Measurements from ENCODE around the gene HYDIN. TPM values are rescaled to one million over a fixed set of nuclear protein-coding genes. Genes with fewer than 3 reads are reported as not detected.
"Not testable (repeated sequence)": the region's sequence is repeated elsewhere in the genome, so short reads cannot be mapped to it uniquely, and the experiment has no call there.

Gene HYDIN
- total RNA-seq, 1 experiment from 2014 or later = 0.35 TPM

GRCh38 chr16:71188956-71189712 lies 41.4 kb downstream of the HYDIN start:
- BruUV-seq (replicated peaks) = no TSS peak
- ChIA-PET CTCF (no interaction called here), POLR2A (no interaction called here)
- no peak for DNase-seq (ENCODE audit: unreplicated experiment)
- H3K4me3 Mint-ChIP-seq (ENCODE audit: unreplicated experiment) = no peak overlapping the region
- TF ChIP-seq CTCF (IDR thresholded peaks at IDR 0.05; ENCODE audit: unreplicated experiment) = no peak
- no peaks in the 10 kb centered on the region for H3K36me3 Mint-ChIP-seq (ENCODE audit: insufficient read depth, unreplicated experiment)
- peaks cover 30% of the 10 kb centered on the region for H3K27me3 Mint-ChIP-seq (ENCODE audit: insufficient read depth, unreplicated experiment)
- H3K9me3 Mint-ChIP-seq (ENCODE audit: unreplicated experiment) = no peaks in the 10 kb centered on the region
- no peaks in the 10 kb centered on the region for H3K4me1 Mint-ChIP-seq (ENCODE audit: insufficient read depth, unreplicated experiment)
- intact Hi-C loops (cut with micrococcal nuclease) = no loop called here
- H3K27ac Mint-ChIP-seq (ENCODE audit: low read depth, unreplicated experiment) = no peak overlapping the region

GRCh38 chr16:71185347-71185746 lies 45.2 kb downstream of the HYDIN start:
- no peak overlapping the region for H3K27ac Mint-ChIP-seq (ENCODE audit: low read depth, unreplicated experiment)
- no TSS peak for BruUV-seq (replicated peaks)
- no peaks in the 10 kb centered on the region for H3K36me3 Mint-ChIP-seq (ENCODE audit: insufficient read depth, unreplicated experiment)
- no peak for DNase-seq (ENCODE audit: unreplicated experiment)
- peaks cover 19% of the 10 kb centered on the region for H3K9me3 Mint-ChIP-seq (ENCODE audit: unreplicated experiment)
- peaks cover 55% of the 10 kb centered on the region for H3K27me3 Mint-ChIP-seq (ENCODE audit: insufficient read depth, unreplicated experiment)
- intact Hi-C loops (cut with micrococcal nuclease) = no loop called here
- TF ChIP-seq CTCF (IDR thresholded peaks at IDR 0.05; ENCODE audit: unreplicated experiment) = no peak
- no peaks in the 10 kb centered on the region for H3K4me1 Mint-ChIP-seq (ENCODE audit: insufficient read depth, unreplicated experiment)
- H3K4me3 Mint-ChIP-seq (ENCODE audit: unreplicated experiment) = no peak overlapping the region
- ChIA-PET CTCF (interaction anchor here (1.4 kb wide), 1 partner anchor 173 kb away, joined by 3 read pairs; no protein-coding TSS in a partner anchor), POLR2A (no interaction called here)

GRCh38 chr16:71179569-71179968 lies 51.0 kb downstream of the HYDIN start:
- no peak for DNase-seq (ENCODE audit: unreplicated experiment)
- H3K27ac Mint-ChIP-seq (ENCODE audit: low read depth, unreplicated experiment) = no peak overlapping the region
- peaks cover 57% of the 10 kb centered on the region for H3K27me3 Mint-ChIP-seq (ENCODE audit: insufficient read depth, unreplicated experiment)
- CTCF ChIA-PET = no interaction called here
- H3K9me3 Mint-ChIP-seq (ENCODE audit: unreplicated experiment) = peaks cover 19% of the 10 kb centered on the region
- no peak for TF ChIP-seq CTCF (IDR thresholded peaks at IDR 0.05; ENCODE audit: unreplicated experiment)
- BruUV-seq (replicated peaks) = no TSS peak
- no peaks in the 10 kb centered on the region for H3K4me1 Mint-ChIP-seq (ENCODE audit: insufficient read depth, unreplicated experiment)
- no peak overlapping the region for H3K4me3 Mint-ChIP-seq (ENCODE audit: unreplicated experiment)
- POLR2A ChIA-PET = interaction anchor here (0.6 kb wide), 1 partner anchor 26 kb away, joined by 4 read pairs; no protein-coding TSS in a partner anchor
- intact Hi-C loops (cut with micrococcal nuclease) = no loop called here
- no peaks in the 10 kb centered on the region for H3K36me3 Mint-ChIP-seq (ENCODE audit: insufficient read depth, unreplicated experiment)

- no peak for TF ChIP-seq CTCF (IDR thresholded peaks at IDR 0.05; ENCODE audit: unreplicated experiment)
- no peak for DNase-seq (ENCODE audit: unreplicated experiment)
- H3K27ac Mint-ChIP-seq (ENCODE audit: low read depth, unreplicated experiment) = no peak overlapping the region
- peaks cover 51% of the 10 kb centered on the region for H3K27me3 Mint-ChIP-seq (ENCODE audit: insufficient read depth, unreplicated experiment)
- no TSS peak for BruUV-seq (replicated peaks)
- no peaks in the 10 kb centered on the region for H3K36me3 Mint-ChIP-seq (ENCODE audit: insufficient read depth, unreplicated experiment)
- ChIA-PET CTCF (no interaction called here), POLR2A (interaction anchor here (0.9 kb wide), 1 partner anchor 26 kb away, joined by 3 read pairs; no protein-coding TSS in a partner anchor)
- no peaks in the 10 kb centered on the region for H3K4me1 Mint-ChIP-seq (ENCODE audit: insufficient read depth, unreplicated experiment)
- no peak overlapping the region for H3K4me3 Mint-ChIP-seq (ENCODE audit: unreplicated experiment)
- intact Hi-C loops (cut with micrococcal nuclease) = no loop called here
- no peaks in the 10 kb centered on the region for H3K9me3 Mint-ChIP-seq (ENCODE audit: unreplicated experiment)
Measured at GRCh38 chr16:71172481-71173207, 57.9 kb downstream of the HYDIN start.

- H3K4me1 Mint-ChIP-seq (ENCODE audit: insufficient read depth, unreplicated experiment); DNase-seq (ENCODE audit: unreplicated experiment); BruUV-seq (replicated peaks); POLR2A ChIA-PET; H3K27me3 Mint-ChIP-seq (ENCODE audit: insufficient read depth, unreplicated experiment); H3K4me3 Mint-ChIP-seq (ENCODE audit: unreplicated experiment); intact Hi-C loops (cut with micrococcal nuclease); CTCF ChIA-PET; H3K27ac Mint-ChIP-seq (ENCODE audit: low read depth, unreplicated experiment); H3K9me3 Mint-ChIP-seq (ENCODE audit: unreplicated experiment); H3K36me3 Mint-ChIP-seq (ENCODE audit: insufficient read depth, unreplicated experiment): not testable (repeated sequence)
Measured at GRCh38 chr16:71161007-71161406, 69.5 kb downstream of the HYDIN start.

GRCh38 chr16:71157278-71157677 lies 73.2 kb downstream of the HYDIN start:
- H3K27ac Mint-ChIP-seq (ENCODE audit: low read depth, unreplicated experiment); H3K9me3 Mint-ChIP-seq (ENCODE audit: unreplicated experiment); H3K4me3 Mint-ChIP-seq (ENCODE audit: unreplicated experiment); BruUV-seq (replicated peaks); POLR2A ChIA-PET; CTCF ChIA-PET; H3K27me3 Mint-ChIP-seq (ENCODE audit: insufficient read depth, unreplicated experiment); DNase-seq (ENCODE audit: unreplicated experiment); H3K36me3 Mint-ChIP-seq (ENCODE audit: insufficient read depth, unreplicated experiment); intact Hi-C loops (cut with micrococcal nuclease); H3K4me1 Mint-ChIP-seq (ENCODE audit: insufficient read depth, unreplicated experiment): not testable (repeated sequence)
